ENCODE measurements around the gene COX10. TPM values are rescaled to one million over a fixed set of nuclear protein-coding genes. Genes with fewer than 3 reads are reported as not detected.

The COX10 gene
- total RNA-seq, 5 donors from 2014 or later (not counting 1 experiment from before 2014, with no cell fraction given) = 14.8 to 18.0 (median 16.3) TPM

DNA sequence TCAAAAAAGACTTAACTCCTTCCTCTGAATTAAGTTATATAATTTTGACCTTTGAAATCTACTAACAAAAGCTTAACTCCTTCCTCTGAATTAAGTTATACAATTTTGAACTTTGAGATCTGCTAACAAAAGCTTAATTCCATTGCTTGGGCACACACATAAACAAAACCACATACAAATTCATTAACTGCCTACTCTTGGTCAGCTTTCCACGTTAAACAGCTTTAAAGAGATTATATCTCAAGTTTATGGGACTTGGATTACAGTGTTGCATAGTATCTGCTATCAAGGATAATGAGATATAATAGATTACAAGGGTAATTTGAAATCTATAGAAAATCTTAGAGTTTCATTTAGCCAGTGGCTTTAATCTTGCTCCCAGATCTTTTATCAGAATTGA lies 23.5 kb downstream of the COX10 start:
- Histone ChIP-seq H3K27me3 (replicated peaks in 1 of 2; ENCODE audit: control insufficient read depth in 2 of 2, extremely low read depth in 1 of 2, insufficient read depth in 2 of 2, low read length in 1 of 2) (no peaks in the 10 kb centered on the region), H3K9me3 (no peaks in the 10 kb centered on the region), H3K4me1 (ENCODE audit: control insufficient read depth in 1 of 2, extremely low read depth in 1 of 2, insufficient read depth in 2 of 2, low read length in 2 of 2) (no peaks in the 10 kb centered on the region), H3K27ac (ENCODE audit: low read length) (no peak overlapping the region), H3K36me3 (ENCODE audit: control insufficient read depth in 2 of 2, extremely low read depth in 1 of 2, insufficient read depth in 1 of 2, low read length in 1 of 2) (peaks cover 0 to under 1% of the 10 kb centered on the region in 2 donors), H3K4me3 (ENCODE audit: control insufficient read depth in 1 of 2, extremely low read depth in 1 of 2, low read length in 1 of 2) (no peak overlapping the region)
- ChIA-PET POLR2A (no interaction called here), CTCF (interaction anchor here in 1 of 2 donors (0.6 kb wide), 1 partner anchor 256 kb away, joined by 7 read pairs; no protein-coding TSS in a partner anchor)
- Mint-ChIP-seq H3K4me3 (no peak overlapping the region), H3K9me3 (no peaks in the 10 kb centered on the region), H3K36me3 (peaks cover 15% of the 10 kb centered on the region), H3K4me1 (peaks cover 49 to 73% (median 57%) of the 10 kb centered on the region in 3 donors), H3K27me3 (no peaks in the 10 kb centered on the region), H3K27ac (no peak overlapping the region)
- WGBS (ENCODE audit: insufficient coverage) = no CpG with 5 or more reads among the region's 1 CpG
- no peak for ATAC-seq (replicated peaks in 1 of 4)
- DNase-seq = no peak

DNA sequence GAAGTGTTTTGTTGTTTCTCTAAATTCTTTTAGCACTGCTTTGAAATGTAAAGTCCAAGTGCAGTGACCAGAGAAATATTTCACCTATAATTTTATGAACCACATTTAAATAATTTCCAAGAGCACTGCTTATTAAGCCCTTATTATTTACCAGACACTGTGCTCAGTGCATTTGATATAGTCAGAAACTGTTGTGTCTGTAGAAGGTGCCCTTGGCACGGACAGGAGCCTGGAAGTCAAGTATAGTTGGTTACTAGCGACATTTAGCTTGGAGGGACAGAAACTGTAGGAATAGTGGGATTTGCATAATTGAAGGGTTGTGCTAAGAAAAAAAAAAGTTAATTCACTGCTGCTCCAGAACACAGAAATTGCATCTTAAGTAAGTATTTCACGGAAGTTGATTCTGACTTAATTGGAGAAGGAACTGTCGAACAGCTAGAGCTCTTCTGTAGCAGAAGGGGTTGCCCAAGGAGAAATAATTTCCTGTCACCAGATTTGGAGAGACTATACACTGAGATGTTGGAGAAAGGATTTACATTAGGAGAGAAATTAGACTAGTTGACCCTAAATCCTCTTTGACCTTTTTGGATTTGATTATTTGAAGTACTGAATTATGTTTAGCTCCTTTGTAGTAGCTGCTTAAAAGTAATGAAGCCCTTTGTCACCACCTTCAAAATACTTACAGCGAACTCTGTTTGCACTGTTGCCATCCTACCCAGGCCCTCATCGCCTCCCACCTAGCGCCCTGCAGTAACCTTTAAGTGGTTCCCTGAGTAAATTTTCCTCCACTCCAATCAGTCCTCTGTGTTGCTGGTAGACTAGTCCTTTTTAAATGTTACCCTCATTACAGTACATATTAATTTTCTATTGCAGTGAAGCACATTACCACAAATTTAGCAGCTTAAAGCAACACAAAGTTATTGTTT lies 25.6 kb downstream of the COX10 start:
- H3K4me3 Mint-ChIP-seq = no peak overlapping the region
- H3K27ac Mint-ChIP-seq = no peak overlapping the region
- ChIA-PET CTCF (no interaction called here), POLR2A (no interaction called here)
- WGBS (ENCODE audit: insufficient coverage) = 100% methylated on average over 3 of the region's 7 CpGs
- peaks cover 28 to 55% (median 39%) of the 10 kb centered on the region in 3 donors for H3K4me1 Mint-ChIP-seq
- H3K4me3 ChIP-seq (ENCODE audit: control insufficient read depth in 1 of 2, extremely low read depth in 1 of 2, low read length in 1 of 2) = no peak overlapping the region
- H3K36me3 ChIP-seq (ENCODE audit: control insufficient read depth in 2 of 2, extremely low read depth in 1 of 2, insufficient read depth in 1 of 2, low read length in 1 of 2) = no peaks in the 10 kb centered on the region
- no peaks in the 10 kb centered on the region for H3K9me3 Mint-ChIP-seq
- H3K27me3 Mint-ChIP-seq = no peaks in the 10 kb centered on the region
- H3K27ac ChIP-seq (ENCODE audit: low read length) = no peak overlapping the region
- no peaks in the 10 kb centered on the region for H3K27me3 ChIP-seq (replicated peaks in 1 of 2; ENCODE audit: control insufficient read depth in 2 of 2, extremely low read depth in 1 of 2, insufficient read depth in 2 of 2, low read length in 1 of 2)
- H3K4me1 ChIP-seq (ENCODE audit: control insufficient read depth in 1 of 2, extremely low read depth in 1 of 2, insufficient read depth in 2 of 2, low read length in 2 of 2) = no peaks in the 10 kb centered on the region
- ATAC-seq (replicated peaks in 1 of 4) (no peak), DNase-seq (no peak)
- H3K9me3 ChIP-seq = no peaks in the 10 kb centered on the region
- peaks cover 2% of the 10 kb centered on the region for H3K36me3 Mint-ChIP-seq

DNA sequence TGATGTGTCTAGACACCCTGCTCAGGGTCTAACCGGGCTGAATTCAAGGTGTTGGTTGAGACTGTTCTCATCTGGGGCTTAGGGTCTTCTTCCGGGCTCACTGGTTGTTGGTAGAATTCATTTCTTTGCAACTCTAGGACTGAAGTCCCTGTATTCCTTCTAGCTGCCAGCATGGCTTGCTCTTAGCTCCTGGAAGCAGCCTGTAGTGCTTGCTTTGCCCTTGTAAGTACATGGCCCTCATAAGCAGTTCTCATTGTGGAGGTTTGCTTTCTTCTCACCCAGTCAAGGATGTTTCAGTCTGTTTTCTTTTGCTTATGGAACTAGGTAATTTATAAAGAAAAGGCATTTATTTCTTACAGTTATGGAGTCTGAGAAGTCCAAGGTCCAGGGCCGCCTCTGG lies 26.3 kb downstream of the COX10 start:
- DNase-seq (no peak), ATAC-seq (replicated peaks in 1 of 4) (no peak)
- H3K9me3 Mint-ChIP-seq = no peaks in the 10 kb centered on the region
- ChIA-PET POLR2A (no interaction called here), CTCF (no interaction called here)
- peaks cover 2% of the 10 kb centered on the region for H3K36me3 Mint-ChIP-seq
- H3K27me3 Mint-ChIP-seq = no peaks in the 10 kb centered on the region
- 100% methylated on average over 1 of the region's 3 CpGs for WGBS (ENCODE audit: insufficient coverage)
- no peaks in the 10 kb centered on the region for H3K27me3 ChIP-seq (replicated peaks in 1 of 2; ENCODE audit: control insufficient read depth in 2 of 2, extremely low read depth in 1 of 2, insufficient read depth in 2 of 2, low read length in 1 of 2)
- H3K27ac Mint-ChIP-seq = no peak overlapping the region
- H3K27ac ChIP-seq (ENCODE audit: low read length) = no peak overlapping the region
- H3K4me3 ChIP-seq (ENCODE audit: control insufficient read depth in 1 of 2, extremely low read depth in 1 of 2, low read length in 1 of 2) = no peak overlapping the region
- H3K9me3 ChIP-seq = no peaks in the 10 kb centered on the region
- peaks cover 22 to 50% (median 36%) of the 10 kb centered on the region in 3 donors for H3K4me1 Mint-ChIP-seq
- no peak overlapping the region for H3K4me3 Mint-ChIP-seq
- H3K36me3 ChIP-seq (ENCODE audit: control insufficient read depth in 2 of 2, extremely low read depth in 1 of 2, insufficient read depth in 1 of 2, low read length in 1 of 2) = no peaks in the 10 kb centered on the region
- no peaks in the 10 kb centered on the region for H3K4me1 ChIP-seq (ENCODE audit: control insufficient read depth in 1 of 2, extremely low read depth in 1 of 2, insufficient read depth in 2 of 2, low read length in 2 of 2)

DNA sequence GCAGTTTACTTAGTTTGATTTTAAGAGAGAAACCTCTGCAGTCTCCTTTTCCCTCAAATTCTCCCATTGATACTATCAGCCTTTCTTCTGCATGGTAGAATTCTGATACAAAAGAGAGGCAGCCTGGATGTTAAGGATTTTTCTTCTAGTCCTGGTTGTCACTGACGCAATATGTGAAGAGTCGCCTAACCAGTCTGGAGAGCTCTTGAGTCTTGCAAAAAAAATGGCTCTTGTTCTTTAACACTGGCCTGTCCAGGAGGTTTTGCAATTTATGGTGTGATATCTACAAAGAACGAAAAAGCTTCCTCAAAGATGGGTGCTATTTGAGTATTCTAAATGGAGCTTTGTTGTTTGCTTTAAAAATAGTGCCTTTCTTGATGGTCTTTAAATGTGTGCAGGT lies 28.9 kb downstream of the COX10 start:
- ChIA-PET CTCF (no interaction called here), POLR2A (no interaction called here)
- Histone ChIP-seq H3K9me3 (no peaks in the 10 kb centered on the region), H3K27me3 (replicated peaks in 1 of 2; ENCODE audit: control insufficient read depth in 2 of 2, extremely low read depth in 1 of 2, insufficient read depth in 2 of 2, low read length in 1 of 2) (no peaks in the 10 kb centered on the region), H3K27ac (ENCODE audit: low read length) (no peak overlapping the region), H3K4me3 (ENCODE audit: control insufficient read depth in 1 of 2, extremely low read depth in 1 of 2, low read length in 1 of 2) (no peak overlapping the region), H3K36me3 (ENCODE audit: control insufficient read depth in 2 of 2, extremely low read depth in 1 of 2, insufficient read depth in 1 of 2, low read length in 1 of 2) (peaks cover 0 to 5% of the 10 kb centered on the region in 2 donors), H3K4me1 (ENCODE audit: control insufficient read depth in 1 of 2, extremely low read depth in 1 of 2, insufficient read depth in 2 of 2, low read length in 2 of 2) (no peaks in the 10 kb centered on the region)
- peaks cover 22% of the 10 kb centered on the region for H3K36me3 Mint-ChIP-seq
- H3K27ac Mint-ChIP-seq = no peak overlapping the region
- H3K9me3 Mint-ChIP-seq = no peaks in the 10 kb centered on the region
- DNase-seq = no peak
- H3K4me3 Mint-ChIP-seq = no peak overlapping the region
- peaks cover 14 to 38% (median 23%) of the 10 kb centered on the region in 3 donors for H3K4me1 Mint-ChIP-seq
- H3K27me3 Mint-ChIP-seq = no peaks in the 10 kb centered on the region
- ATAC-seq (replicated peaks in 1 of 4) = no peak
- 100% methylated on average over 3 of the region's 3 CpGs for WGBS (ENCODE audit: insufficient coverage)

DNA sequence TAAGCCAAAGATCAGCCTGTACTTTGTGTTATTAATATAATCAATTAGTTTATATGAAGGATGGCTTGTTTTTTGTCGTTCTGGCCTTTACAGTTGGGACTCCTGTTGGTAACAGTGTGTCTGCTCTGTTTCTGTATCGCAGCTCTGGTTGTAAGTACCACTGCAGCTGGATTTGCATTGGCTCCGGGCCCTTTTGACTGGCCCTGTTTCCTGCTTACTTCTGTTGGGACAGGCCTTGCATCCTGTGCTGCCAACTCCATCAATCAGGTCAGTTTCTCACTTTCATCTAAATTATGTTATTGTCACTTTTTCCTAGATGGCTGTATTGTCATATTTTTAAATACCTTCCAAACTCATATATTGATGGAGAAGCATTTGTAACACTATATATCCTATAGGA lies 32.7 kb downstream of the COX10 start:
- H3K36me3 ChIP-seq (ENCODE audit: control insufficient read depth in 2 of 2, extremely low read depth in 1 of 2, insufficient read depth in 1 of 2, low read length in 1 of 2) = peaks cover 0 to 10% of the 10 kb centered on the region in 2 donors
- no peaks in the 10 kb centered on the region for H3K4me1 ChIP-seq (ENCODE audit: control insufficient read depth in 1 of 2, extremely low read depth in 1 of 2, insufficient read depth in 2 of 2, low read length in 2 of 2)
- no peaks in the 10 kb centered on the region for H3K9me3 ChIP-seq
- H3K4me3 Mint-ChIP-seq = no peak overlapping the region
- H3K4me3 ChIP-seq (ENCODE audit: control insufficient read depth in 1 of 2, extremely low read depth in 1 of 2, low read length in 1 of 2) = no peak overlapping the region
- no peak for ATAC-seq (replicated peaks in 1 of 4)
- H3K27ac ChIP-seq (ENCODE audit: low read length) = no peak overlapping the region
- ChIA-PET POLR2A (no interaction called here), CTCF (no interaction called here)
- no peak for DNase-seq
- H3K36me3 Mint-ChIP-seq = peaks cover 35% of the 10 kb centered on the region
- H3K27ac Mint-ChIP-seq = no peak overlapping the region
- H3K4me1 Mint-ChIP-seq = peaks cover 6 to 20% (median 15%) of the 10 kb centered on the region in 3 donors
- H3K9me3 Mint-ChIP-seq = no peaks in the 10 kb centered on the region
- 94% methylated on average over 2 of the region's 3 CpGs for WGBS (ENCODE audit: insufficient coverage)
- H3K27me3 ChIP-seq (replicated peaks in 1 of 2; ENCODE audit: control insufficient read depth in 2 of 2, extremely low read depth in 1 of 2, insufficient read depth in 2 of 2, low read length in 1 of 2) = no peaks in the 10 kb centered on the region
- no peaks in the 10 kb centered on the region for H3K27me3 Mint-ChIP-seq

DNA sequence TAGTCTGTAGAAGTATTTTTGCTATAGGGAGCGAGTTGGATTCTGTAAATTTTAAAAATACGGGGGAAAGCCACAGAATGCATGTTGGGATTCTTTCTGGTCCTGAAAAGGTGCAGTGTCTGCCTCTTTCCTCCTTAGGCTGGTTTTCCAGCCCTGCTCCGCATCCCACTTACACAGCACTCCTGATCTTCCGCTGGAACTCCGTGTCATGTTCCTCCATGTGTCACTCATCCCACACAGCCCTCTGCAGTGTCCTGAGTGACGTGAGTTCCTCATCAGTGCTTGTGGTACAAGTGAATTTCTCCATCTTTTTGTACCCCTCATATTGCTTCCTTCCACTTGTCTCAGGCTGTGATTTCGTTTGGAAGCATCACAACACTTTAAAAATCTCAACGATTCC lies 34.5 kb downstream of the COX10 start:
- ATAC-seq (replicated peaks in 1 of 4) (no peak), DNase-seq (no peak)
- peaks cover 0 to 10% of the 10 kb centered on the region in 2 donors for H3K36me3 ChIP-seq (ENCODE audit: control insufficient read depth in 2 of 2, extremely low read depth in 1 of 2, insufficient read depth in 1 of 2, low read length in 1 of 2)
- peaks cover 0 to 6% of the 10 kb centered on the region in 2 experiments for H3K4me1 ChIP-seq (ENCODE audit: control insufficient read depth in 1 of 2, extremely low read depth in 1 of 2, insufficient read depth in 2 of 2, low read length in 2 of 2)
- no peak overlapping the region for H3K27ac Mint-ChIP-seq
- H3K4me3 Mint-ChIP-seq = no peak overlapping the region
- no peak overlapping the region for H3K27ac ChIP-seq (ENCODE audit: low read length)
- no peaks in the 10 kb centered on the region for H3K9me3 Mint-ChIP-seq
- CTCF ChIA-PET = no interaction called here
- H3K4me1 Mint-ChIP-seq = peaks cover 23 to 32% (median 30%) of the 10 kb centered on the region in 3 donors
- H3K4me3 ChIP-seq (ENCODE audit: control insufficient read depth in 1 of 2, extremely low read depth in 1 of 2, low read length in 1 of 2) = no peak overlapping the region
- H3K36me3 Mint-ChIP-seq = peaks cover 45% of the 10 kb centered on the region
- H3K27me3 ChIP-seq (replicated peaks in 1 of 2; ENCODE audit: control insufficient read depth in 2 of 2, extremely low read depth in 1 of 2, insufficient read depth in 2 of 2, low read length in 1 of 2) = no peaks in the 10 kb centered on the region
- H3K27me3 Mint-ChIP-seq = no peaks in the 10 kb centered on the region
- WGBS (ENCODE audit: insufficient coverage) = 100% methylated on average over 4 of the region's 8 CpGs
- no peaks in the 10 kb centered on the region for H3K9me3 ChIP-seq
- POLR2A ChIA-PET = no interaction called here

Measured in T-cell (primary cell).